KMS-11 (cell line): ENCODE measurements around the gene PLCG2.

ENCODE experiments used
- H2AFZ ChIP-seq: fragments of 200-600 bp; sonication (generic); 2 replicates; pipeline ENCODE4 v1.6.1; 2016; ENCODE audit warnings: antibody characterized with exemption, mixed run types, low read depth
- H3K27ac ChIP-seq: fragments of 200-600 bp; sonication (generic); 2 replicates; pipeline ENCODE4 v1.6.1; 2016; ENCODE audit warnings: mild to moderate bottlenecking, mixed run types
- H3K27me3 ChIP-seq: fragments of 200-600 bp; sonication (generic); 2 replicates; pipeline ENCODE4 v1.6.1; 2017; ENCODE audit warnings: mild to moderate bottlenecking, low read depth, mixed run types, moderate library complexity; ENCODE audit not compliant: insufficient read depth
- H3K36me3 ChIP-seq: fragments of 200-600 bp; sonication (generic); 2 replicates; pipeline ENCODE4 v1.6.1; 2017; ENCODE audit warnings: mild to moderate bottlenecking, mixed run types; ENCODE audit not compliant: insufficient read depth
- H3K4me1 ChIP-seq: fragments of 200-600 bp; sonication (generic); 2 replicates; pipeline ENCODE4 v1.6.1; 2016; ENCODE audit warnings: mild to moderate bottlenecking, low read depth, mixed run types; ENCODE audit not compliant: poor library complexity, severe bottlenecking
- H3K4me2 ChIP-seq: fragments of 200-600 bp; sonication (generic); 2 replicates; pipeline ENCODE4 v1.7.0; 2016; ENCODE audit warnings: mild to moderate bottlenecking, mixed run types
- H3K4me3 ChIP-seq: fragments of 200-600 bp; sonication (generic); IDR thresholded peaks from 2 replicates; pipeline ENCODE4 v1.6.1; 2017; ENCODE audit warnings: low read depth, low read length, mixed read lengths; ENCODE audit not compliant: insufficient read depth
- H3K79me2 ChIP-seq: fragments of 200-600 bp; sonication (generic); 2 replicates; pipeline ENCODE4 v1.6.1; 2016; ENCODE audit warnings: low read depth, mixed run types; ENCODE audit not compliant: insufficient read depth
- H3K9ac ChIP-seq: fragments of 200-600 bp; sonication (generic); 2 replicates; pipeline ENCODE4 v1.6.1; 2016; ENCODE audit warnings: mild to moderate bottlenecking, mixed run types
- H4K20me1 ChIP-seq: fragments of 200-600 bp; sonication (generic); 2 replicates; pipeline ENCODE4 v1.6.1; 2016; ENCODE audit warnings: mild to moderate bottlenecking, mixed run types; ENCODE audit not compliant: insufficient read depth
- CTCF ChIP-seq: fragments of 200-600 bp; sonication (generic); conservative IDR thresholded peaks from 2 replicates; pipeline ENCODE4 v1.6.1; 2017; ENCODE audit warnings: low read depth, mild to moderate bottlenecking, antibody characterized with exemption, low read length, moderate library complexity, mixed read lengths

Gene PLCG2

GRCh38 chr16:81900456-81900855 lies 121.4 kb downstream of the PLCG2 start:
- Histone ChIP-seq H3K27me3 (no peaks in the 10 kb centered on the region), H3K9ac (no peak overlapping the region), H3K27ac (no peak overlapping the region), H3K36me3 (no peaks in the 10 kb centered on the region), H4K20me1 (no peaks in the 10 kb centered on the region), H3K4me2 (no peak overlapping the region), H3K79me2 (no peaks in the 10 kb centered on the region), H3K4me1 (no peaks in the 10 kb centered on the region), H3K4me3 (no peak overlapping the region), H2AFZ (no peak overlapping the region)
- TF ChIP-seq CTCF = no peak

- Histone ChIP-seq H3K9ac (no peak overlapping the region), H2AFZ (no peak overlapping the region), H3K27ac (no peak overlapping the region), H4K20me1 (no peaks in the 10 kb centered on the region), H3K36me3 (no peaks in the 10 kb centered on the region), H3K4me3 (no peak overlapping the region), H3K4me1 (no peaks in the 10 kb centered on the region), H3K4me2 (no peak overlapping the region), H3K79me2 (no peaks in the 10 kb centered on the region), H3K27me3 (no peaks in the 10 kb centered on the region)
- TF ChIP-seq CTCF = no peak
Observed at GRCh38 chr16:81901484-81901883, 122.4 kb downstream of the PLCG2 start.

- H4K20me1 ChIP-seq = no peaks in the 10 kb centered on the region
- H3K27ac ChIP-seq = no peak overlapping the region
- no peaks in the 10 kb centered on the region for H3K36me3 ChIP-seq
- no peak overlapping the region for H2AFZ ChIP-seq
- H3K79me2 ChIP-seq = no peaks in the 10 kb centered on the region
- no peak overlapping the region for H3K4me2 ChIP-seq
- H3K9ac ChIP-seq = no peak overlapping the region
- no peak overlapping the region for H3K4me3 ChIP-seq
- no peaks in the 10 kb centered on the region for H3K4me1 ChIP-seq
- TF ChIP-seq CTCF = no peak
- no peaks in the 10 kb centered on the region for H3K27me3 ChIP-seq
Observed at GRCh38 chr16:81902025-81902424, 122.9 kb downstream of the PLCG2 start.

GRCh38 chr16:81904320-81904719 lies 125.2 kb downstream of the PLCG2 start:
- no peak overlapping the region for H3K9ac ChIP-seq
- no peaks in the 10 kb centered on the region for H3K27me3 ChIP-seq
- no peak overlapping the region for H3K4me2 ChIP-seq
- no peak overlapping the region for H3K27ac ChIP-seq
- H3K36me3 ChIP-seq = no peaks in the 10 kb centered on the region
- no peak for TF ChIP-seq CTCF
- H3K79me2 ChIP-seq = no peaks in the 10 kb centered on the region
- no peak overlapping the region for H2AFZ ChIP-seq
- H4K20me1 ChIP-seq = no peaks in the 10 kb centered on the region
- H3K4me1 ChIP-seq = no peaks in the 10 kb centered on the region
- H3K4me3 ChIP-seq = no peak overlapping the region

GRCh38 chr16:81905277-81905676 lies 126.2 kb downstream of the PLCG2 start:
- Histone ChIP-seq H3K27me3 (no peaks in the 10 kb centered on the region), H3K27ac (no peak overlapping the region), H3K36me3 (no peaks in the 10 kb centered on the region), H4K20me1 (no peaks in the 10 kb centered on the region), H3K4me3 (no peak overlapping the region), H3K4me1 (no peaks in the 10 kb centered on the region), H3K4me2 (no peak overlapping the region), H2AFZ (no peak overlapping the region), H3K9ac (no peak overlapping the region), H3K79me2 (no peaks in the 10 kb centered on the region)
- no peak for TF ChIP-seq CTCF
